ENCODE results near the gene CLK3. TPM values are rescaled to one million over a fixed set of nuclear protein-coding genes. Genes with fewer than 3 reads are reported as not detected.

CLK3 gene
- total and polyA plus RNA-seq, 10 of the 15 experiments (the other 5 are each of a cell fraction or from before 2014, with no cell fraction given) = 3.3 to 169 (median 66.2) TPM

DNA sequence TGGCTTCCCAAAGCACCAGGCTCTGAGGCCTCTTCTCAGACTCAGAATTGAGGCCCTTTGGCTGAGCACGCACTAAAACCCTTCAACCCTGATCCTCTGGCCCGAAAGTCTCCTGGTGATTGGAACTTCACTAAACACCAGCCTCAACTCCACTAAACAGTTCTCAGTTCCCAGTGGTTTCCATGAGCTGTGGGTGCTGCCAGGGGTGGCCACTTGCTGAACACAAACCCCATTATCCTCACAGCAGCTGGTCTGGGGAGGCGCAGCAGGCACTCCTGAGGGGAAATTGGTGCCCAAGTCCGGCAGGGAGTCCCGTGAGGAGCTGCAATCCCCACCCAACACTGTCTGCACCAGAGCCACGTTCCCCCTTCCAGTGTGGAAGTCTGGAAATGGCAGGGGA lies 3.8 kb upstream of the CLK3 start:
- TF ChIP-seq SUZ12 (IDR thresholded peaks at IDR 0.05; ENCODE audit: unreplicated experiment) (no peak), POLR2A (IDR thresholded peaks at IDR 0.05; ENCODE audit: low read depth, low read length) (no peak), TAF1 (IDR thresholded peaks at IDR 0.05; ENCODE audit: borderline replicate concordance, low read depth, low read length) (no peak), WRNIP1 (IDR thresholded peaks at IDR 0.05; ENCODE audit: borderline replicate concordance, low read depth, low read length) (no peak), NR2C1 (IDR thresholded peaks at IDR 0.05) (no peak), JUNB (IDR thresholded peaks at IDR 0.05) (no peak), MEF2A (IDR thresholded peaks at IDR 0.05; ENCODE audit: insufficient read depth, low read depth, low read length) (no peak), ATF7 (IDR thresholded peaks at IDR 0.05; ENCODE audit: low read depth) (no peak), ATF3 (IDR thresholded peaks at IDR 0.05; ENCODE audit: borderline replicate concordance, extremely low read depth, low read depth, low read length) (no peak), CBX5 (IDR thresholded peaks at IDR 0.05; ENCODE audit: low read depth) (no peak), PML (IDR thresholded peaks at IDR 0.05; ENCODE audit: low read length) (no peak), E2F8 (IDR thresholded peaks at IDR 0.05; ENCODE audit: low read depth, partially characterized antibody) (no peak), HDAC6 (IDR thresholded peaks at IDR 0.05; ENCODE audit: unreplicated experiment) (no peak), SMAD1 (IDR thresholded peaks at IDR 0.05; ENCODE audit: low read depth, partially characterized antibody) (no peak), IKZF1 (conservative IDR thresholded peaks at IDR 0.05) (no peak)
- TF ChIP-seq, protein P1, sequence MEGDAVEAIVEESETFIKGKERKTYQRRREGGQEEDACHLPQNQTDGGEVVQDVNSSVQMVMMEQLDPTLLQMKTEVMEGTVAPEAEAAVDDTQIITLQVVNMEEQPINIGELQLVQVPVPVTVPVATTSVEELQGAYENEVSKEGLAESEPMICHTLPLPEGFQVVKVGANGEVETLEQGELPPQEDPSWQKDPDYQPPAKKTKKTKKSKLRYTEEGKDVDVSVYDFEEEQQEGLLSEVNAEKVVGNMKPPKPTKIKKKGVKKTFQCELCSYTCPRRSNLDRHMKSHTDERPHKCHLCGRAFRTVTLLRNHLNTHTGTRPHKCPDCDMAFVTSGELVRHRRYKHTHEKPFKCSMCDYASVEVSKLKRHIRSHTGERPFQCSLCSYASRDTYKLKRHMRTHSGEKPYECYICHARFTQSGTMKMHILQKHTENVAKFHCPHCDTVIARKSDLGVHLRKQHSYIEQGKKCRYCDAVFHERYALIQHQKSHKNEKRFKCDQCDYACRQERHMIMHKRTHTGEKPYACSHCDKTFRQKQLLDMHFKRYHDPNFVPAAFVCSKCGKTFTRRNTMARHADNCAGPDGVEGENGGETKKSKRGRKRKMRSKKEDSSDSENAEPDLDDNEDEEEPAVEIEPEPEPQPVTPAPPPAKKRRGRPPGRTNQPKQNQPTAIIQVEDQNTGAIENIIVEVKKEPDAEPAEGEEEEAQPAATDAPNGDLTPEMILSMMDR (IDR thresholded peaks at IDR 0.05 in 2 of 3, conservative IDR thresholded peaks at IDR 0.05 in 1 of 3; ENCODE audit: control insufficient read depth in 2 of 3, extremely low read depth in 1 of 3, insufficient read depth in 1 of 3, low read depth in 3 of 3, low read length in 3 of 3) = no peak
- TF ChIP-seq, protein P2, sequence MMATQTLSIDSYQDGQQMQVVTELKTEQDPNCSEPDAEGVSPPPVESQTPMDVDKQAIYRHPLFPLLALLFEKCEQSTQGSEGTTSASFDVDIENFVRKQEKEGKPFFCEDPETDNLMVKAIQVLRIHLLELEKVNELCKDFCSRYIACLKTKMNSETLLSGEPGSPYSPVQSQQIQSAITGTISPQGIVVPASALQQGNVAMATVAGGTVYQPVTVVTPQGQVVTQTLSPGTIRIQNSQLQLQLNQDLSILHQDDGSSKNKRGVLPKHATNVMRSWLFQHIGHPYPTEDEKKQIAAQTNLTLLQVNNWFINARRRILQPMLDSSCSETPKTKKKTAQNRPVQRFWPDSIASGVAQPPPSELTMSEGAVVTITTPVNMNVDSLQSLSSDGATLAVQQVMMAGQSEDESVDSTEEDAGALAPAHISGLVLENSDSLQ (IDR thresholded peaks at IDR 0.05) = no peak
- 53% methylated on average over 6 of the region's 6 CpGs for WGBS (ENCODE audit: insufficient coverage, insufficient replicate concordance, low lambda C conversion rate, missing lambda C conversion rate)
- ATAC-seq (no peak), FAIRE-seq (no peak), DNase-seq (ENCODE audit: low read depth, low spot score) (no peak)
- no peak overlapping the region for H3K27ac ChIP-seq (ENCODE audit: control insufficient read depth, insufficient read depth)
- ChIA-PET POLR2A (interaction anchor here (0.5 to 1.4 kb wide), 2 partner anchors 14 to 71 kb away, joined by 3 to 4 read pairs; partner anchors contain the start of gene ARID3B), RAD21 (ENCODE audit: unreplicated experiment) (interaction anchor here (1.5 kb wide), 1 partner anchor 66 kb away, joined by 4 read pairs; no protein-coding TSS in a partner anchor), CTCF (interaction anchor here (0.6 to 18.5 kb wide), 4 partner anchors 13 to 545 kb away, joined by 3 to 206 read pairs (median 4); no protein-coding TSS in a partner anchor), SMC1A (ENCODE audit: uncharacterized antibody, unreplicated experiment) (interaction anchor here (0.7 to 2.5 kb wide), 3 partner anchors 14 to 67 kb away, joined by 3 to 5 read pairs (median 3); no protein-coding TSS in a partner anchor)
- intact Hi-C loops (cut with micrococcal nuclease; ENCODE audit: unreplicated experiment) = no loop called here
- H2AFZ ChIP-seq (ENCODE audit: control insufficient read depth, low read depth, low read length) = no peak overlapping the region
- in situ Hi-C loops (cut with MboI) = no loop called here
- no peak overlapping the region for H3K4me2 ChIP-seq (ENCODE audit: control insufficient read depth, insufficient read depth)
- peaks cover 5% of the 10 kb centered on the region; the same call in 1 of the 2 replicates for H3K4me1 ChIP-seq (ENCODE audit: control insufficient read depth, insufficient read depth, low read length)
- no TSS peak for BruUV-seq (replicated peaks)
- H3K27me3 ChIP-seq (replicated peaks in 1 of 2; ENCODE audit: control insufficient read depth in 2 of 2, insufficient read depth in 2 of 2, low read length in 1 of 2) = no peaks in the 10 kb centered on the region; a peak in 1 of 4 replicates
- H3K9ac ChIP-seq (ENCODE audit: control insufficient read depth, insufficient read depth, low read length) = no peak overlapping the region
- peaks cover 20% of the 10 kb centered on the region for H3K79me2 ChIP-seq (ENCODE audit: control insufficient read depth, insufficient read depth, low read length)
- peaks cover 3% of the 10 kb centered on the region; the same call in 1 of the 2 replicates for H4K20me1 ChIP-seq (ENCODE audit: control insufficient read depth, insufficient read depth)
- no peak overlapping the region for H3K4me3 ChIP-seq
- H3K9me3 ChIP-seq (replicated peaks; ENCODE audit: control insufficient read depth, insufficient read depth, low read length) = no peaks in the 10 kb centered on the region
- H3K36me3 ChIP-seq (ENCODE audit: control insufficient read depth in 2 of 2, insufficient read depth in 2 of 2, low read length in 1 of 2) = no peaks in the 10 kb centered on the region
